Right lobe of liver (tissue), 6 donors: ENCODE data around the gene FGD2. TPM values are rescaled to one million over a fixed set of nuclear protein-coding genes. Genes with fewer than 3 reads are reported as not detected.
A peak's percentile ranks its signal among the peaks of the same experiment; 100 is the strongest.

ENCODE experiments used
- ATAC-seq, 4 donors: fragments of 200-7000 bp; cut with Tn5 transposase; one replicate each; pipeline ENCODE4 v1.9.1; 2020; ENCODE audit warnings: mild to moderate bottlenecking in 4 of 4, moderate library complexity in 4 of 4
- DNase-seq, 3 donors: peaks; one replicate each; pipeline ENCODE4 v3.0.0-alpha.2; 2020
- H3K27ac ChIP-seq, 3 donors: fragments of 200-600 bp; one replicate each; pipeline ENCODE4 v1.8.0; 2022
- H3K27me3 ChIP-seq, 2 donors: fragments of 200-600 bp; one replicate each; pipeline ENCODE4 v1.8.0; 2022
- H3K36me3 ChIP-seq, 4 donors: fragments of 200-600 bp; sonication (generic) in 1 of 4; one replicate each; pipeline versions ENCODE4 v1.5.1 to v1.8.0; 2017 to 2022; ENCODE audit warnings: control low read depth in 1 of 4
- H3K4me1 ChIP-seq, 4 donors: fragments of 200-600 bp; sonication (generic) in 1 of 4; one replicate each; pipeline versions ENCODE4 v1.5.1 to v1.8.0; 2017 to 2022; ENCODE audit warnings: control low read depth in 1 of 4
- H3K4me3 ChIP-seq, 3 donors: fragments of 200-600 bp; one replicate each; pipeline ENCODE4 v1.8.0; 2022
- H3K9me3 ChIP-seq, 4 donors: fragments of 200-600 bp; sonication (generic) in 1 of 4; one replicate each; pipeline versions ENCODE4 v1.5.1 to v1.8.0; 2017 to 2022; ENCODE audit warnings: control low read depth in 1 of 4
- CTCF ChIP-seq, 4 donors: fragments of 200-600 bp in 3 of 4; fragments of 450-650 bp in 1 of 4; IDR thresholded peaks; one replicate each; pipeline versions ENCODE4 v1.5.1 to v1.8.0; 2016 to 2022; ENCODE audit warnings: antibody characterized with exemption in 4 of 4, mild to moderate bottlenecking in 2 of 4
- POLR2A ChIP-seq: fragments of 450-650 bp; IDR thresholded peaks from one replicate; pipeline ENCODE4 v1.6.1; 2017; ENCODE audit warnings: antibody characterized with exemption, mild to moderate bottlenecking
- WGBS: methylation state at CpG from one replicate; pipeline ENCODE4 v1.1.6; 2018; ENCODE audit warnings: low coverage, low lambda C conversion rate; ENCODE audit not compliant: insufficient coverage; ENCODE audit errors: missing lambda C conversion rate; 5-methylcytosine and 5-hydroxymethylcytosine counted together
- intact Hi-C, 2 donors: fragments of 100-400 bp; cut with DNase I; formaldehyde crosslinking; loops; one replicate each; pipeline versions ENCODE4 v1.11.2 to v1.14.1; 2022
- total RNA-seq, 6 experiments: library from RNA; depleted of rRNA in 2 of 6; stranded (reverse); fragments of >200 nt in 2 of 6; fragmentation: NEBNext Ultra II Directional in 3 of 6; extraction: Animal tissue kit (Norgen Biotek cat#: 25700) in 3 of 6; gene quantifications; one replicate each; pipeline versions ENCODE4 v1.1.0 to v1.2.4, GENCODE V29; 2016 to 2023
- donor health status: DM: no; HTN: yes; CAD: no.
- donor health status: DM: no; HTN: no; CAD: no.
- donor health status: DM: no; HTN: no; CAD: no.
- donor health status: DM: no; HTN: yes; CAD: no.
- donor health status: DM: no; HTN: yes; CAD: no.

Gene FGD2
- total RNA-seq, 6 experiments from 2014 or later: 6.6 to 15.6 (median 9.6) TPM

- no peaks in the 10 kb centered on the region for H3K9me3 ChIP-seq
Measured at GRCh38 chr6:37069639-37070038, 64.2 kb downstream of the FGD2 start.

GRCh38 chr6:37072526-37072925 lies 67.1 kb downstream of the FGD2 start:
- ATAC-seq: peak in 2 of 4 donors; percentile 27 to 34

More at GRCh38 chr6:37069639-37070038, 64.2 kb downstream of the FGD2 start:
- DNase-seq (no peak), ATAC-seq (no peak)
- Histone ChIP-seq H3K4me1 (peaks cover 0 to 31% (median 4%) of the 10 kb centered on the region in 4 donors), H3K4me3 (no peak overlapping the region), H3K36me3 (no peaks in the 10 kb centered on the region), H3K27me3 (no peaks in the 10 kb centered on the region), H3K27ac (no peak overlapping the region)
- no peak for TF ChIP-seq POLR2A
- TF ChIP-seq CTCF (IDR thresholded peaks at IDR 0.05): no peak
- intact Hi-C loops: no loop called here
- 50% methylated on average over 2 of the region's 5 CpGs for whole genome bisulfite sequencing

GRCh38 chr6:37074053-37074827 lies 68.8 kb downstream of the FGD2 start:
- H3K27me3 ChIP-seq: no peaks in the 10 kb centered on the region
- intact Hi-C loops: no loop called here
- peak overlapping the region; percentile 46 to 68 (median 61) for H3K27ac ChIP-seq
- no peaks in the 10 kb centered on the region for H3K36me3 ChIP-seq
- no peak overlapping the region for H3K4me3 ChIP-seq
- DNase-seq (peak in 1 of 3 donors; percentile 64), ATAC-seq (peak; percentile 69 to 78 (median 72))
- WGBS: 66% methylated on average over 4 of the region's 12 CpGs
- TF ChIP-seq CTCF (IDR thresholded peaks at IDR 0.05) (no peak), POLR2A (no peak)
- no peaks in the 10 kb centered on the region for H3K9me3 ChIP-seq
- peaks cover 0 to 54% (median 12%) of the 10 kb centered on the region in 4 donors for H3K4me1 ChIP-seq

More at GRCh38 chr6:37072526-37072925, 67.1 kb downstream of the FGD2 start:
- Histone ChIP-seq H3K9me3 (no peaks in the 10 kb centered on the region), H3K27me3 (no peaks in the 10 kb centered on the region), H3K4me1 (peaks cover 0 to 54% (median 12%) of the 10 kb centered on the region in 4 donors), H3K36me3 (no peaks in the 10 kb centered on the region), H3K27ac (no peak overlapping the region), H3K4me3 (no peak overlapping the region)
- intact Hi-C loops: no loop called here
- 62% methylated on average over 5 of the region's 5 CpGs for WGBS
- DNase-seq: no peak
- TF ChIP-seq CTCF (IDR thresholded peaks at IDR 0.05) (no peak), POLR2A (no peak)

- Histone ChIP-seq H3K4me3 (no peak overlapping the region), H3K27me3 (no peaks in the 10 kb centered on the region), H3K27ac (peak overlapping the region in 1 of 3 donors; percentile 24), H3K9me3 (no peaks in the 10 kb centered on the region), H3K36me3 (no peaks in the 10 kb centered on the region), H3K4me1 (peaks cover 0 to 51% (median 15%) of the 10 kb centered on the region in 4 donors)
- WGBS: 86% methylated on average over 6 of the region's 11 CpGs
- DNase-seq (no peak), ATAC-seq (no peak)
- intact Hi-C loops: no loop called here
- TF ChIP-seq CTCF (IDR thresholded peaks at IDR 0.05) (no peak), POLR2A (no peak)
Measured at GRCh38 chr6:37077191-37077904, 71.9 kb downstream of the FGD2 start.
